Heart left ventricle (tissue), 16 donors: Measurements from ENCODE around the gene CCDC30. TPM values are rescaled to one million over a fixed set of nuclear protein-coding genes. Genes with fewer than 3 reads are reported as not detected.

Experiments
- ATAC-seq, 4 donors: fragments of 200-7000 bp; cut with Tn5 transposase; one replicate each; pipeline ENCODE4 v1.9.1; 2020 to 2022; ENCODE audit warnings: moderate library complexity in 4 of 4, mild to moderate bottlenecking in 3 of 4, moderate number of reproducible peaks in 1 of 4
- DNase-seq, 5 donors: peaks; one replicate each; pipeline ENCODE4 v3.0.0-alpha.2; 2020
- H3K27ac ChIP-seq, 12 donors: fragments of 200-600 bp; sonication (generic) in 4 of 12; one replicate each; pipeline versions ENCODE4 v1.5.0 to v1.8.0; 2016 to 2022; ENCODE audit warnings: mild to moderate bottlenecking in 2 of 12
- H3K27me3 ChIP-seq, 9 donors: fragments of 200-600 bp; sonication (generic) in 2 of 9; one replicate each; pipeline versions ENCODE4 v1.5.1 to v1.8.0; 2016 to 2022; ENCODE audit warnings: mild to moderate bottlenecking in 3 of 9
- H3K36me3 ChIP-seq, 9 donors: fragments of 200-600 bp; sonication (generic) in 2 of 9; one replicate each; pipeline versions ENCODE4 v1.5.0 to v1.8.0; 2018 to 2022; ENCODE audit warnings: mild to moderate bottlenecking in 2 of 9
- H3K4me1 ChIP-seq, 12 donors: fragments of 200-600 bp; sonication (generic) in 4 of 12; one replicate each; pipeline versions ENCODE4 v1.5.0 to v1.8.0; 2016 to 2022; ENCODE audit warnings: mild to moderate bottlenecking in 3 of 12
- H3K4me3 ChIP-seq, 12 donors: fragments of 200-600 bp; sonication (generic) in 4 of 12; one replicate each; pipeline versions ENCODE4 v1.5.0 to v1.8.0; 2017 to 2022; ENCODE audit warnings: mild to moderate bottlenecking in 9 of 12, moderate library complexity in 4 of 12
- H3K9me3 ChIP-seq, 12 donors: fragments of 200-600 bp; sonication (generic) in 4 of 12; one replicate each; pipeline versions ENCODE4 v1.5.0 to v1.8.0; 2016 to 2022; ENCODE audit warnings: mild to moderate bottlenecking in 1 of 12
- CTCF ChIP-seq, 12 donors: fragments of 200-600 bp; sonication (generic) in 4 of 12; IDR thresholded peaks; one replicate each; pipeline versions ENCODE4 v1.5.0 to v1.8.0; 2018 to 2022; ENCODE audit warnings: antibody characterized with exemption in 12 of 12, mild to moderate bottlenecking in 5 of 12
- POLR2A ChIP-seq, 2 donors: fragments of 450-650 bp; IDR thresholded peaks; one replicate each; pipeline ENCODE4 v1.6.1; 2017; ENCODE audit warnings: antibody characterized with exemption in 2 of 2, mild to moderate bottlenecking in 2 of 2, moderate library complexity in 2 of 2
- WGBS, 4 donors: extraction: QIAGEN DNeasy Blood & Tissue Kit in 2 of 4; methylation state at CpG; one replicate each; pipeline versions ENCODE4 v1.1.5 to v1.1.7; 2013 to 2018; 5-methylcytosine and 5-hydroxymethylcytosine counted together
- intact Hi-C, 10 donors: fragments of 100-400 bp; cut with DNase I; formaldehyde crosslinking; loops; one replicate each; pipeline versions ENCODE4 v1.11.1 to v1.14.2; 2022
- polyA plus RNA-seq, 2 donors: library from polyadenylated mRNA; stranded (reverse); fragments of 200-250 nt; gene quantifications; one replicate each; pipeline ENCODE4 v1.2.3, GENCODE V29; 2013
- total RNA-seq, 9 donors: library from RNA; depleted of rRNA in 2 of 9; stranded (reverse); fragments of >200 nt in 2 of 9; fragmentation: NEBNext Ultra II Directional in 3 of 9; extraction: Animal tissue kit (Norgen Biotek cat#: 25700) in 3 of 9; gene quantifications; one replicate each; pipeline versions ENCODE4 v1.1.0 to v1.2.4, GENCODE V29; 2016 to 2023
- donor health status: ischemic (EF 13 %, LVEDD 7.1; RV severe dilation, severe dysfunction).
- donor health status: healthy with polysubstance abuse.
- donor health status: DM: no; HTN: yes; CAD: no.
- donor health status: DM: no; HTN: no; CAD: no.
- donor health status: ischemic (EF 25% LVEDD 6.9; RV normal size, moderate dysfunction).
- donor health status: ischemic (EF 25% LVEDD 5.7; RV mildly dilated, moderate dysfunction).
- donor health status: healthy.
- donor health status: DM: yes; HTN: yes; CAD: no.
- donor health status: ischemic (EF 35%, LVEDD 5.7; RV mildly dilated, moderate dysfunction).
- donor health status: nonischemic (EF 11% LVEDD 7.7; RV severe dilation, severe dysfunction).
- donor health status: DM: yes; HTN: yes; CAD: no.
- donor health status: PGD.
- donor health status: ischemic (EF 29% LVEDD 5.4; RV normal size, mild dysfunction).
- donor health status: nonischemic (EF 23%, LVEDD 6.1; RV moderate dilation, normal function).

Gene CCDC30
- total and polyA plus RNA-seq, 11 donors = 0.24 to 3.8 (median 1.6) TPM

GRCh38 chr1:42422737-42423136, 40.3 kb upstream of the CCDC30 start:
- Histone ChIP-seq H3K4me3 (no peak overlapping the region), H3K27ac (no peak overlapping the region), H3K36me3 (no peaks in the 10 kb centered on the region), H3K27me3 (no peaks in the 10 kb centered on the region), H3K4me1 (peaks cover 0 to 36% (median 11%) of the 10 kb centered on the region in 12 donors), H3K9me3 (no peaks in the 10 kb centered on the region)
- DNase-seq (peak in 1 of 5 donors; percentile 55), ATAC-seq (no peak)
- TF ChIP-seq POLR2A (IDR thresholded peaks at IDR 0.05) (no peak), CTCF (IDR thresholded peaks at IDR 0.05) (no peak)
- intact Hi-C loops = no loop called here
- WGBS, 4 donors = 52 to 63% (median 56%) methylated on average over 9 of the region's 9 CpGs

- no peaks in the 10 kb centered on the region for H3K36me3 ChIP-seq
- no peak overlapping the region for H3K4me3 ChIP-seq
- no peak overlapping the region for H3K27ac ChIP-seq
- ATAC-seq (no peak), DNase-seq (no peak)
- TF ChIP-seq POLR2A (IDR thresholded peaks at IDR 0.05) = no peak
- no peak for TF ChIP-seq CTCF (IDR thresholded peaks at IDR 0.05)
- WGBS, 4 donors = 71 to 85% (median 78%) methylated on average over 3 of the region's 3 CpGs
- H3K9me3 ChIP-seq = no peaks in the 10 kb centered on the region
- no peaks in the 10 kb centered on the region for H3K27me3 ChIP-seq
- intact Hi-C loops = no loop called here
- peaks cover 0 to 36% (median 11%) of the 10 kb centered on the region in 12 donors for H3K4me1 ChIP-seq
Measured at GRCh38 chr1:42423681-42424080, 39.4 kb upstream of the CCDC30 start.

- intact Hi-C loops = no loop called here
- Histone ChIP-seq H3K9me3 (no peaks in the 10 kb centered on the region), H3K27ac (no peak overlapping the region), H3K4me3 (no peak overlapping the region), H3K36me3 (no peaks in the 10 kb centered on the region), H3K27me3 (no peaks in the 10 kb centered on the region), H3K4me1 (peaks cover 0 to 34% (median 8%) of the 10 kb centered on the region in 12 donors)
- 80 to 87% (median 83%) methylated on average over 4 of the region's 4 CpGs for WGBS, 4 donors
- TF ChIP-seq POLR2A (IDR thresholded peaks at IDR 0.05) = no peak
- no peak for TF ChIP-seq CTCF (IDR thresholded peaks at IDR 0.05)
- no peak for ATAC-seq
- DNase-seq = no peak
Measured at GRCh38 chr1:42424201-42424600, 38.9 kb upstream of the CCDC30 start.

GRCh38 chr1:42427240-42427639, 35.8 kb upstream of the CCDC30 start:
- Histone ChIP-seq H3K4me3 (no peak overlapping the region), H3K9me3 (no peaks in the 10 kb centered on the region), H3K4me1 (peaks cover 0 to 6% (median 0%) of the 10 kb centered on the region in 12 donors), H3K36me3 (no peaks in the 10 kb centered on the region), H3K27me3 (no peaks in the 10 kb centered on the region), H3K27ac (no peak overlapping the region)
- DNase-seq (no peak), ATAC-seq (no peak)
- WGBS, 4 donors = 39 to 59% (median 53%) methylated on average over 4 of the region's 4 CpGs
- intact Hi-C loops = no loop called here
- TF ChIP-seq CTCF (IDR thresholded peaks at IDR 0.05) (no peak), POLR2A (IDR thresholded peaks at IDR 0.05) (no peak)
